A549 (cell line): ENCODE data around the gene RIPK4.

Experiments used
- CEBPB ChIP-seq, 2 experiments: fragments of >200 bp in 1 of 2; sonication (Bioruptor Twin) in 1 of 2; formaldehyde crosslinking in 1 of 2; IDR thresholded peaks; 2 replicates each; pipeline ENCODE4 v1.6.1; 2012 to 2016
- CHD4 ChIP-seq: fragments of 200-600 bp; sonication (generic); IDR thresholded peaks from 2 replicates; pipeline ENCODE4 v1.6.1; 2016; ENCODE audit warnings: antibody characterized with exemption, mild to moderate bottlenecking, borderline replicate concordance
- CTCF ChIP-seq: fragments of >200 bp; sonication (Bioruptor Twin); formaldehyde crosslinking; IDR thresholded peaks from 3 replicates; pipeline ENCODE4 v1.5.1; 2016
- EP300 ChIP-seq, 2 experiments: fragments of >200 bp; sonication (Bioruptor Twin); formaldehyde crosslinking; IDR thresholded peaks; 2 replicates in 1 of 2; 3 replicates in 1 of 2; pipeline ENCODE4 v1.6.1; 2016 to 2017
- GATA3 ChIP-seq: IDR thresholded peaks from 2 replicates; pipeline ENCODE4 v1.6.1; 2012; ENCODE audit warnings: borderline replicate concordance
- MAFK ChIP-seq: fragments of 450-650 bp; IDR thresholded peaks from 2 replicates; pipeline ENCODE4 v1.6.1; 2014; ENCODE audit not compliant: partially characterized antibody
- MYC ChIP-seq: IDR thresholded peaks from 2 replicates; pipeline ENCODE4 v1.6.1; 2012; ENCODE audit warnings: mild to moderate bottlenecking, inconsistent platforms, low read length, improper control_type of control experiment, borderline replicate concordance
- POLR2A ChIP-seq: IDR thresholded peaks from 2 replicates; pipeline ENCODE4 v1.6.1; 2012; ENCODE audit warnings: mild to moderate bottlenecking, low read length
- POLR2AphosphoS2 ChIP-seq: conservative IDR thresholded peaks from 2 replicates; pipeline ENCODE4 v1.6.1; 2012; ENCODE audit warnings: low read length, improper control_type of control experiment, inconsistent platforms
- RCOR1 ChIP-seq: fragments of 150-350 bp; IDR thresholded peaks from 2 replicates; pipeline ENCODE4 v1.6.1; 2014; ENCODE audit warnings: antibody characterized with exemption, low read length, low read depth
- TF ChIP-seq, protein P1 (sequence below): fragments of 250-450 bp; sonication (Bioruptor Pico); IDR thresholded peaks from 2 replicates; pipeline ENCODE4 v1.5.0; 2021; ENCODE audit warnings: mild to moderate bottlenecking, moderate library complexity, borderline replicate concordance

DNA sequence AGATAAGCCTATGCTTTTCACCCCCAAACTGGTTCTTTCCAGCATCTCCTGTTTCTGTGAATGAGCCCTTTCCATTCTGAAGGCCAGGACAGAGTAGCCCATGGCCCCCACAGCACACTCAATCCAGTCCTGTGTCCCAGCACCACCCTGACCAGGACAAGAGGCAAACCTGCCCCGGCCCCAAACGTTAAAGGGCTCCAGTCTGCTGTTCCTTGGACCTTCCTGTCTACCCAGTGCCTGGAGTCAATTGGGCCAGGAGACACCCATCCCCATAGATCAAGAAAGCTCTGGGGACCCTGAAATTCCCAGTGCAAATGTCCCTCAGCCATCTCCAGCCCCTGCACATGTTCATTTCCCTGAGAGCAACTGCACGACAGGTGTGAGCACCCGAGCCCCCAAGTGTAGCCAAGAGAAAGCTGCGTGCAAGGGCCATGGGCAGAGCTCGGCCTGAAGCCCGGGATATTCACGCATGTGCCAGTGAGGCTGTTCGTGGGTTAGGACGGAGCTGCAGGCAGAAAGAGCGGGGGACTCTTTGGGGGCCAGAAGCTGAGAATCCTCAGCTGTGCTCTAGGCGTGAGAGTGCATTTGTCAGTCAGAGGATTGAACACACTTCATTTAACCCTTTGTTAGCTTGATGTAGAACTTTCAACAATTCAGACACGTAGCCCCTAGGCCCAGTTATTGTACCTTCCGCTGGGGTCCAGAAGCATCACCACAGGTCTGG is 4.2 kb upstream of the RIPK4 start:
- TF ChIP-seq POLR2AphosphoS2 (no peak), CTCF (no peak), MAFK (no peak), GATA3 (no peak), POLR2A (no peak), CEBPB (IDR thresholded peaks at IDR 0.05) (no peak), CHD4 (no peak), RCOR1 (no peak), MYC (no peak), EP300 (IDR thresholded peaks at IDR 0.05) (no peak)
- TF ChIP-seq, protein P1, sequence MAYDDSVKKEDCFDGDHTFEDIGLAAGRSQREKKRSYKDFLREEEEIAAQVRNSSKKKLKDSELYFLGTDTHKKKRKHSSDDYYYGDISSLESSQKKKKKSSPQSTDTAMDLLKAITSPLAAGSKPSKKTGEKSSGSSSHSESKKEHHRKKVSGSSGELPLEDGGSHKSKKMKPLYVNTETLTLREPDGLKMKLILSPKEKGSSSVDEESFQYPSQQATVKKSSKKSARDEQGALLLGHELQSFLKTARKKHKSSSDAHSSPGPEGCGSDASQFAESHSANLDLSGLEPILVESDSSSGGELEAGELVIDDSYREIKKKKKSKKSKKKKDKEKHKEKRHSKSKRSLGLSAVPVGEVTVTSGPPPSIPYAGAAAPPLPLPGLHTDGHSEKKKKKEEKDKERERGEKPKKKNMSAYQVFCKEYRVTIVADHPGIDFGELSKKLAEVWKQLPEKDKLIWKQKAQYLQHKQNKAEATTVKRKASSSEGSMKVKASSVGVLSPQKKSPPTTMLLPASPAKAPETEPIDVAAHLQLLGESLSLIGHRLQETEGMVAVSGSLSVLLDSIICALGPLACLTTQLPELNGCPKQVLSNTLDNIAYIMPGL (CRISPR knock-in tag) = no peak
